Erythroblast (primary cell): ENCODE measurements around the gene SYT13.

Experiments
- GATA1 ChIP-seq: IDR thresholded peaks from 2 replicates; pipeline ENCODE4 v1.6.1; 2011; ENCODE audit warnings: low read depth, mild to moderate bottlenecking, control low read depth, low read length, moderate library complexity
- POLR2A ChIP-seq: IDR thresholded peaks from 2 replicates; pipeline ENCODE4 v1.6.1; 2011; ENCODE audit warnings: mild to moderate bottlenecking, low read length

DNA sequence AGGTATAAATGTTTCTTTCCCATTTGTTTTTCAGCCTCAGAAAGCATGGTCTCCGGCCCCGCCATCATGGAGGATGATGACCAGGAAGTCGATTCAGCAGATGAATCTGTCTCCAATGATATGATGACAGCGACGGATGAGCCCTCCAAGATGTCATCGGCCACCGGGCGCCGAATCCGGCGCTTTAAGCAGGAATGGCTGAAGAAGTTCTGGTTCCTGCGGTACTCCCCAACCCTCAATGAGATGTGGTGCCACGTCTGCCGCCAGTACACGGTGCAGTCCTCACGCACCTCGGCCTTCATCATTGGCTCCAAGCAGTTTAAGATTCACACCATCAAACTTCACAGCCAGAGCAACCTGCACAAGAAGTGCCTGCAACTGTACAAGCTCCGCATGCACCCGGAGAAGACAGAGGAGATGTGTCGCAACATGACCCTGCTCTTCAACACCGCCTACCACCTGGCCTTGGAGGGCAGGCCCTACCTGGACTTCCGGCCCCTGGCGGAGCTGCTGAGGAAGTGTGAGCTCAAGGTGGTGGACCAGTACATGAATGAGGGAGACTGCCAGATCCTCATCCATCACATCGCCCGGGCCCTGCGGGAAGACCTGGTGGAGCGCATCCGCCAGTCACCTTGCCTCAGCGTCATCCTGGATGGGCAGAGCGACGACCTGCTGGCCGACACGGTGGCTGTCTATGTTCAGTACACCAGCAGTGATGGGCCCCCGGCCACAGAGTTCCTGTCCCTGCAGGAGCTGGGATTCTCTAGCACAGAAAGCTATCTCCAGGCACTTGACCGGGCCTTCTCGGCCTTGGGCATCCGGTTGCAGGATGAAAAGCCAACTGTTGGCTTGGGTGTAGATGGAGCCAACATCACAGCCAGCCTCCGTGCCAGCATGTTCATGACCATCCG is 59.9 kb downstream of the SYT13 start:
- no peak for TF ChIP-seq POLR2A
- TF ChIP-seq GATA1, result no peak
